PFSK-1 (cell line): ENCODE measurements around the gene EGLN2.
A peak's percentile ranks its signal among the peaks of the same experiment; 100 is the strongest.

Source experiments
- POLR2AphosphoS5 ChIP-seq: IDR thresholded peaks from 2 replicates; pipeline ENCODE4 v1.6.1; 2012; ENCODE audit warnings: low read depth, mild to moderate bottlenecking, control low read depth, low read length, moderate library complexity
- REST ChIP-seq, 2 experiments: IDR thresholded peaks; 2 replicates each; pipeline versions ENCODE4 v1.6.1 to v1.8.0; 2011 to 2012; ENCODE audit warnings: low read depth in 2 of 2, low read length in 2 of 2, control low read depth in 1 of 2, inconsistent platforms in 1 of 2, mild to moderate bottlenecking in 1 of 2, moderate library complexity in 1 of 2; ENCODE audit not compliant: insufficient read depth in 1 of 2
- SIN3A ChIP-seq: IDR thresholded peaks from 2 replicates; pipeline ENCODE4 v1.6.1; 2012; ENCODE audit warnings: mild to moderate bottlenecking, low read length, moderate library complexity, borderline replicate concordance; ENCODE audit not compliant: insufficient read depth
- TAF1 ChIP-seq: IDR thresholded peaks from 2 replicates; pipeline ENCODE4 v1.6.1; 2012; ENCODE audit warnings: low read length, control low read depth, borderline replicate concordance; ENCODE audit not compliant: insufficient read depth

GRCh38 chr19:40750058-40750873 lies 48.7 kb upstream of the EGLN2 start, which contains the start of gene ACTMAP:
- TF ChIP-seq REST (IDR thresholded peaks at IDR 0.05; ENCODE audit: insufficient read depth in 1 of 2, low read depth in 2 of 2, low read length in 2 of 2), result no peak
- TF ChIP-seq POLR2AphosphoS5, result peak; percentile 9
- TF ChIP-seq TAF1, result peak; percentile 82; the same call in 1 of the 2 replicates
- peak; percentile 72; the same call in 1 of the 2 replicates for TF ChIP-seq SIN3A
